Neuronal stem cell (in vitro differentiated cells): ENCODE data around the gene VRK3.

Experiments used
- DNase-seq: peaks from one replicate; pipeline ENCODE4 v3.0.0-alpha.2; 2013; ENCODE audit warnings: low spot score
- H2AFZ ChIP-seq: one replicate; pipeline ENCODE4 v1.6.1; 2013; ENCODE audit warnings: mild to moderate bottlenecking, low read length, inconsistent platforms
- H2AK5ac ChIP-seq: 2 replicates; pipeline ENCODE4 v1.6.1; 2013; ENCODE audit warnings: low read depth, mild to moderate bottlenecking, inconsistent platforms, low read length, moderate library complexity, mixed read lengths
- H2BK120ac ChIP-seq: 2 replicates; pipeline ENCODE4 v1.6.1; 2013; ENCODE audit warnings: low read depth, mild to moderate bottlenecking, inconsistent platforms, low read length, moderate library complexity, mixed read lengths
- H2BK12ac ChIP-seq: one replicate; pipeline ENCODE4 v1.6.1; 2013; ENCODE audit warnings: low read length, inconsistent platforms
- H2BK15ac ChIP-seq: 2 replicates; pipeline ENCODE4 v1.6.1; 2013; ENCODE audit warnings: mild to moderate bottlenecking, low read length, inconsistent platforms, mixed read lengths
- H2BK5ac ChIP-seq: one replicate; pipeline ENCODE4 v1.6.1; 2013; ENCODE audit warnings: inconsistent platforms, mild to moderate bottlenecking, low read length, moderate library complexity
- H3K14ac ChIP-seq: one replicate; pipeline ENCODE4 v1.6.1; 2013; ENCODE audit warnings: low read length, inconsistent platforms
- H3K18ac ChIP-seq: 2 replicates; pipeline ENCODE4 v1.6.1; 2013; ENCODE audit warnings: low read length, inconsistent platforms
- H3K23ac ChIP-seq: 2 replicates; pipeline ENCODE4 v1.6.1; 2013; ENCODE audit warnings: low read depth, mild to moderate bottlenecking, mixed read lengths, low read length, inconsistent platforms; ENCODE audit not compliant: poor library complexity
- H3K27ac ChIP-seq: replicated peaks from 3 replicates; pipeline ENCODE4 v1.5.1; 2013; ENCODE audit warnings: low read length, inconsistent platforms
- H3K27me3 ChIP-seq, 3 experiments: 2 replicates each; pipeline ENCODE4 v1.6.1; 2013; ENCODE audit warnings: low read length in 3 of 3, mild to moderate bottlenecking in 2 of 3, inconsistent platforms in 1 of 3, low read depth in 1 of 3, mixed read lengths in 1 of 3, moderate library complexity in 1 of 3; ENCODE audit not compliant: control insufficient read depth in 3 of 3, insufficient read depth in 3 of 3
- H3K36me3 ChIP-seq, 2 donors: replicated peaks in 1 of 2; 2 replicates each; pipeline ENCODE4 v1.6.1; 2013; ENCODE audit warnings: low read length in 2 of 2; ENCODE audit not compliant: control insufficient read depth in 2 of 2, insufficient read depth in 2 of 2
- H3K4ac ChIP-seq: 2 replicates; pipeline ENCODE4 v1.6.1; 2013; ENCODE audit warnings: inconsistent platforms, mild to moderate bottlenecking, low read length, moderate library complexity
- H3K4me1 ChIP-seq, 2 donors: 1 replicate in 1 of 2; 2 replicates in 1 of 2; pipeline ENCODE4 v1.6.1; 2013; ENCODE audit warnings: low read length in 2 of 2, low read depth in 1 of 2; ENCODE audit not compliant: control insufficient read depth in 2 of 2, insufficient read depth in 1 of 2
- H3K4me2 ChIP-seq: one replicate; pipeline ENCODE4 v1.6.1; 2013; ENCODE audit warnings: mild to moderate bottlenecking, low read length, inconsistent platforms; ENCODE audit not compliant: insufficient read depth, poor library complexity, severe bottlenecking
- H3K4me3 ChIP-seq, 2 donors: 2 replicates each; pipeline ENCODE4 v1.5.1; 2013; ENCODE audit warnings: low read length in 2 of 2, mild to moderate bottlenecking in 2 of 2, inconsistent platforms in 1 of 2, moderate library complexity in 1 of 2
- H3K79me1 ChIP-seq: one replicate; pipeline ENCODE4 v1.6.1; 2013; ENCODE audit warnings: low read depth, mild to moderate bottlenecking, inconsistent platforms, low read length, moderate library complexity
- H3K9ac ChIP-seq: one replicate; pipeline ENCODE4 v1.6.1; 2013; ENCODE audit warnings: mild to moderate bottlenecking, low read depth, low read length, inconsistent platforms; ENCODE audit not compliant: poor library complexity
- H3K9me3 ChIP-seq, 2 donors: replicated peaks in 1 of 2; 2 replicates each; pipeline versions ENCODE3 to v1.6.1; 2013; ENCODE audit warnings: low read length in 2 of 2, mild to moderate bottlenecking in 2 of 2, inconsistent platforms in 1 of 2, low read depth in 1 of 2, mixed read lengths in 1 of 2, moderate library complexity in 1 of 2; ENCODE audit not compliant: control insufficient read depth in 2 of 2, insufficient read depth in 1 of 2
- H4K8ac ChIP-seq: one replicate; pipeline ENCODE4 v1.6.1; 2013; ENCODE audit warnings: low read depth, mild to moderate bottlenecking, inconsistent platforms, low read length, moderate library complexity
- H4K91ac ChIP-seq: one replicate; pipeline ENCODE4 v1.6.1; 2013; ENCODE audit warnings: low read length, low read depth, mild to moderate bottlenecking, inconsistent platforms; ENCODE audit not compliant: poor library complexity
- WGBS, 2 donors: extraction: QIAGEN DNeasy Blood & Tissue Kit; methylation state at CpG; one replicate each; pipeline ENCODE4 v1.1.7; 2013; ENCODE audit warnings: missing lambda C conversion rate in 2 of 2, mixed read lengths in 1 of 2; ENCODE audit not compliant: insufficient read length in 2 of 2, insufficient replicate concordance in 1 of 2; ENCODE audit errors: extremely low coverage in 2 of 2; 5-methylcytosine and 5-hydroxymethylcytosine counted together

The VRK3 gene

DNA sequence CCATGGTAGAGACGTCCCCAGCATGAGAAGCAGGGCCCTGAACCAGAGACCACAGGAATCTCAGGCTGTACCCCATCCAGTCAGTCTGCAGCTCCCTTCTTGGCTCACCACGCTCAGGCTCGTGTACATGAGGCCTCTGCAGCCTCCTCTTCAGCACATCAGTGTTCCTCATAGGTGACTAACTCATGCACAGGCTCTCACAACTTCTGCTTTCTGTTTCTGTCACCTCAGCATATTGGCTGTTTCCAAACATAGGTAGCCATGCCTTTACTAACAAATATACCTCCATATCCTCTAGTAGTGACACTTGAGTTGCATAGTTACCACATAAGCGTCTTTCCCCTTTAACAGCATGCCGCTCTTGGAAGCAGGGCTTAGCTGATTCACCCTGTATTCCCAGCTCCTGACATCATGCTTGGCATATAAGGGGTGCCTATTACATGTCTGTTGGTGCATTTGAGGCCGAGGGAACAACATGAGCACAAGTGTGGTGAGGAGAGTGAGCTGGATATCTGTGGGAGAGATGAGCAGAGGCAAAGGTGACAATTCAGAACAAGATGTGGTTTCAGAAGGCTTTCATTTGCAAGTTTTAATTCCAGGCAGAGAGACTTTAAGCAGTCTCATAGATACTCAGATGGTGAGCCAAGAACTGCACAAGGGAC, 17.3 kb upstream of the VRK3 start:
- H2BK5ac ChIP-seq, result no peak overlapping the region
- H2AK5ac ChIP-seq, result no peak overlapping the region
- no peak overlapping the region for H3K23ac ChIP-seq
- H3K9ac ChIP-seq, result no peak overlapping the region
- no peak overlapping the region for H3K4ac ChIP-seq
- H3K27me3 ChIP-seq, result no peaks in the 10 kb centered on the region
- H2BK120ac ChIP-seq, result no peak overlapping the region
- H2BK12ac ChIP-seq, result no peak overlapping the region
- H4K91ac ChIP-seq, result no peak overlapping the region
- H2AFZ ChIP-seq, result no peak overlapping the region
- no CpG with 5 or more reads among the region's 6 CpGs for WGBS, 2 donors
- no peaks in the 10 kb centered on the region for H3K4me1 ChIP-seq
- H3K18ac ChIP-seq, result no peak overlapping the region
- peaks cover 7% of the 10 kb centered on the region for H3K79me1 ChIP-seq
- no peak overlapping the region for H3K4me3 ChIP-seq
- peaks cover 84 to 98% of the 10 kb centered on the region in 2 donors for H3K36me3 ChIP-seq
- peaks cover 54 to 57% of the 10 kb centered on the region in 2 donors for H3K9me3 ChIP-seq
- no peak overlapping the region for H3K27ac ChIP-seq
- no peak for DNase-seq
- no peak overlapping the region for H3K4me2 ChIP-seq
- H4K8ac ChIP-seq, result no peak overlapping the region
- no peak overlapping the region for H3K14ac ChIP-seq
- H2BK15ac ChIP-seq, result no peak overlapping the region

DNA sequence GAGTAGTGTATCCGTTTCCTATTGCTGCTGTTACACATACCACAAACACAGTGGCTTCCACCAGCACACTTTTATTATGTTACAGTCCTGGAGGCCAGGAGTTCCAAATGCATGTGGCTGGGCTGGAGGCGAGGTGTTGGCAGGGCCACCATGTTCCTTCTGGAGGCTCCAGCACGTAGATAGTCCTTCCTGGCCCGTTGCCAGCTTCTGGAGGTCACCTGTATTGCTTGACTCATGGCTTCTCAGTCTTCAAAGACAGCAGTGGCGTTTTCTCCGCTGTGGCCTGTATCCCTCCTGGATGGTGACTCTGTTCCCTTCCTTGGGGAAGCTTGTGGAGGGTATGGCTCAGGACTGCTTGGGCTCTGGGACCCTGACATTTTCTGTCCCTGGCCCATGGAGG, 15.8 kb upstream of the VRK3 start:
- H3K14ac ChIP-seq, result no peak overlapping the region

GRCh38 chr19:50039968-50040367, 14.8 kb upstream of the VRK3 start:
- Histone ChIP-seq H3K36me3 (peaks cover 66 to 94% of the 10 kb centered on the region in 2 donors), H3K4me2 (no peak overlapping the region)

More for the DNA sequence above, 15.8 kb upstream of the VRK3 start:
- H3K4me3 ChIP-seq, result no peak overlapping the region
- H3K27ac ChIP-seq, result no peak overlapping the region
- H2AFZ ChIP-seq, result no peak overlapping the region
- H2BK15ac ChIP-seq, result no peak overlapping the region
- WGBS, 2 donors, result no CpG with 5 or more reads among the region's 6 CpGs
- H3K36me3 ChIP-seq, result peaks cover 76 to 94% of the 10 kb centered on the region in 2 donors
- H3K4me1 ChIP-seq, result no peaks in the 10 kb centered on the region
- peaks cover 4% of the 10 kb centered on the region for H3K79me1 ChIP-seq
- H3K4ac ChIP-seq, result no peak overlapping the region
- no peak overlapping the region for H3K23ac ChIP-seq
- H2AK5ac ChIP-seq, result no peak overlapping the region
- no peak overlapping the region for H4K8ac ChIP-seq
- no peak overlapping the region for H3K18ac ChIP-seq
- H4K91ac ChIP-seq, result no peak overlapping the region
- no peak overlapping the region for H2BK120ac ChIP-seq
- H3K27me3 ChIP-seq, result no peaks in the 10 kb centered on the region
- no peak overlapping the region for H3K9ac ChIP-seq
- H3K4me2 ChIP-seq, result no peak overlapping the region
- H2BK12ac ChIP-seq, result no peak overlapping the region
- H3K9me3 ChIP-seq, result peaks cover 39 to 48% of the 10 kb centered on the region in 2 donors
- no peak overlapping the region for H2BK5ac ChIP-seq
- DNase-seq, result no peak

DNA sequence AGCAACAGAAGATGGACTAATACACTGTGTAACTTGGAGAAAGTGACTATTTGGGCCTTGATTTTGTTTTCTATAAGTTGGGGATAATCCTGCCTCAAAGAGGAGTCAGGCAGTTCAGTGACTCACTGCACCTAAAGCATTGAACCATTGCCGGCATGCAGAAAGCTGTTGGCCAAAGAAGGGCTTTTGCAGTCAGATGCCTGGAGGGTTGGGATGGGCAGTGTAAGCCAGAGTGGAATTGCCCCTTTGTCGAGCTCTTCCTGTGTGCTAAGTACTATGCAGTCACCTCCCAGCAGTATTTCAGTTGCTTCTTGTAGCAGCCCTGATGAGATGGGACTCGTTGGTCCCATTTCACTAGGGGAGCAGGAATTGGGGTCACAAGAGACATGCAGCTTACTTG, 11.7 kb upstream of the VRK3 start:
- H3K4me2 ChIP-seq, result no peak overlapping the region
- no peak overlapping the region for H3K4ac ChIP-seq
- H3K14ac ChIP-seq, result no peak overlapping the region
- no peak overlapping the region for H2AFZ ChIP-seq
- no peak overlapping the region for H2BK12ac ChIP-seq
- no peak overlapping the region for H3K27ac ChIP-seq
- H2BK5ac ChIP-seq, result no peak overlapping the region
- no peak overlapping the region for H4K91ac ChIP-seq
- H3K27me3 ChIP-seq, result no peaks in the 10 kb centered on the region
- H3K18ac ChIP-seq, result no peak overlapping the region
- WGBS, 2 donors, result no CpG with 5 or more reads among the region's 3 CpGs
- no peak overlapping the region for H4K8ac ChIP-seq
- DNase-seq, result no peak
- H3K36me3 ChIP-seq, result peaks cover 59 to 95% of the 10 kb centered on the region in 2 donors
- no peak overlapping the region for H2BK15ac ChIP-seq
- no peak overlapping the region for H2AK5ac ChIP-seq
- no peak overlapping the region for H3K23ac ChIP-seq
- H3K9ac ChIP-seq, result no peak overlapping the region
- no peaks in the 10 kb centered on the region for H3K4me1 ChIP-seq
- peaks cover 4% of the 10 kb centered on the region for H3K79me1 ChIP-seq
- H2BK120ac ChIP-seq, result no peak overlapping the region
- no peak overlapping the region for H3K4me3 ChIP-seq
- peaks cover 12 to 18% of the 10 kb centered on the region in 2 donors for H3K9me3 ChIP-seq

More at GRCh38 chr19:50039968-50040367, 14.8 kb upstream of the VRK3 start:
- Histone ChIP-seq H3K27ac (no peak overlapping the region), H4K91ac (no peak overlapping the region), H3K23ac (no peak overlapping the region), H3K18ac (no peak overlapping the region), H3K4me3 (no peak overlapping the region), H2BK12ac (no peak overlapping the region), H2AK5ac (no peak overlapping the region), H3K9ac (no peak overlapping the region), H3K4ac (no peak overlapping the region), H2BK120ac (no peak overlapping the region), H2AFZ (no peak overlapping the region), H3K14ac (no peak overlapping the region), H3K9me3 (peaks cover 34 to 38% of the 10 kb centered on the region in 2 donors), H3K4me1 (no peaks in the 10 kb centered on the region), H3K79me1 (peaks cover 4% of the 10 kb centered on the region), H2BK5ac (no peak overlapping the region), H2BK15ac (no peak overlapping the region), H4K8ac (no peak overlapping the region), H3K27me3 (no peaks in the 10 kb centered on the region)
- no CpG with 5 or more reads among the region's 3 CpGs for WGBS, 2 donors
- DNase-seq, result no peak
